Stimulated activated CD4-positive, alpha-beta T cell treated with anti-CD3 and anti-CD28 coated beads, Interleukin-4, amount 100 ng/mL, for 48 hours (primary cell): Measurements from ENCODE around the gene UGT1A3.
"Not testable (repeated sequence)": the region's sequence is repeated elsewhere in the genome, so short reads cannot be mapped to it uniquely, and the experiment has no call there.

Experiments used
- DNase-seq, 2 donors: peaks; one replicate each; pipeline ENCODE4 v3.0.0-alpha.2; 2020; ENCODE audit warnings: low read depth in 2 of 2

The UGT1A3 gene

DNA sequence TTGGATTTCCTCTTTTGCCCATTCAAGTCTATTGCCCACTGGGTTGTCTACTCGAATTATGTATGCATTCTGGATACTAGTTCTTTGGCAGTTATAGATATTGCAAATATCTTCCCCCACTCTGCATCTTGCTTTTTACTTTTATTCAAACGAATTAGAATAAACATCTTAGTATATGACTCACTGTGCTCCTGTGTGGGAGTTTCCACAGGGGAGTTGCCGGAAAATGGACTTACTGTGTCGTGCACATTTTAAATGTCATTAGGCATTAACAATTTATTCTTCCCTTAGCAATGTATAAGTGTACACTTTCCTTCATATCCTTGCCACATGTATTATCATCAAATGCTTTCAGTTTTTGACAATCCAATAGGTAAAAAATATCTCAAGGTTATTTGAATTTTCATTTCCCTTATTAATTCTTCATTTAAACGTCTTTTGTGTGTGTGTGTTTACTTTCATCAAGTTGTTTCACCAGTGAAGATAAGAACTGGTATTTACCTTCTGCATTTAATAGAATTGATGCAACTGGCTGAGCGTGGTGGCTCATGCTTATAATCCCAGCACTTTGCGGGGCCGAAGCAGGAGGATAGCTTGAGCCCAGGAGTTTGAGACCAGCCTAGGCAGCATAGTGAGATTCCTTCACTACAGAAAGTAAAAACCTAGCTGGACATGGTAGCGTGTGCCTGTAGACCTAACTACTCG lies 20.8 kb upstream of the UGT1A3 start:
- no peak for DNase-seq

GRCh38 chr2:233708942-233709341 lies 19.9 kb upstream of the UGT1A3 start:
- DNase-seq: no peak

GRCh38 chr2:233711312-233712008 lies 17.4 kb upstream of the UGT1A3 start:
- DNase-seq: peak; percentile 55 to 70

- DNase-seq: no peak
These were observed 16.1 kb upstream of the UGT1A3 start, which contains the start of gene UGT1A5 for GRCh38 chr2:233712611-233713261. UGT1A5 (plus strand) TSS chr2:233712907; CDS start chr2:233712992, 85 bp downstream.

GRCh38 chr2:233713262-233713615 lies 15.6 kb upstream of the UGT1A3 start:
- no peak for DNase-seq

DNA sequence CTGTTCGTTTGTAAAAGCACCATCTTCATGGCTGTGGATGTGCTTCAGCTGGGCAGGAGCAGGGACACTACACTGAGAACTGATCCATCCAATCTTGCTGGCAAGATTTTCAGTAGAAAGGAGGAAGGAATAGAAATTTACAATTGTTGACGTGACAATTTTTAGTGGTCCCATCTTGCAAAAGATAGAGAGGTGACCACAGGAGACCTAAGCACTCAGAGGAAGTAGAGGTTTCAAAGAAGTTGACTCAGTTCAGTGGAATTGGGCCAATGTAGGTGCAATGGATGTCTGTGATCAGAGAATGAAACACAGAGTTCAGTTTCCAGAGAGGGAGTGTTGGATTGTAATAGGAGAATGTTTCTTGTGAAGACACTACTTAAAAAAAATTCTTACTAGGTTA lies 14.7 kb upstream of the UGT1A3 start:
- no peak for DNase-seq

- no peak for DNase-seq
These were observed 10.3 kb upstream of the UGT1A3 start, which contains the start of gene UGT1A4 for GRCh38 chr2:233718552-233718951. UGT1A4 (plus strand) TSS chr2:233718736; CDS start chr2:233718821, 85 bp downstream.

DNA sequence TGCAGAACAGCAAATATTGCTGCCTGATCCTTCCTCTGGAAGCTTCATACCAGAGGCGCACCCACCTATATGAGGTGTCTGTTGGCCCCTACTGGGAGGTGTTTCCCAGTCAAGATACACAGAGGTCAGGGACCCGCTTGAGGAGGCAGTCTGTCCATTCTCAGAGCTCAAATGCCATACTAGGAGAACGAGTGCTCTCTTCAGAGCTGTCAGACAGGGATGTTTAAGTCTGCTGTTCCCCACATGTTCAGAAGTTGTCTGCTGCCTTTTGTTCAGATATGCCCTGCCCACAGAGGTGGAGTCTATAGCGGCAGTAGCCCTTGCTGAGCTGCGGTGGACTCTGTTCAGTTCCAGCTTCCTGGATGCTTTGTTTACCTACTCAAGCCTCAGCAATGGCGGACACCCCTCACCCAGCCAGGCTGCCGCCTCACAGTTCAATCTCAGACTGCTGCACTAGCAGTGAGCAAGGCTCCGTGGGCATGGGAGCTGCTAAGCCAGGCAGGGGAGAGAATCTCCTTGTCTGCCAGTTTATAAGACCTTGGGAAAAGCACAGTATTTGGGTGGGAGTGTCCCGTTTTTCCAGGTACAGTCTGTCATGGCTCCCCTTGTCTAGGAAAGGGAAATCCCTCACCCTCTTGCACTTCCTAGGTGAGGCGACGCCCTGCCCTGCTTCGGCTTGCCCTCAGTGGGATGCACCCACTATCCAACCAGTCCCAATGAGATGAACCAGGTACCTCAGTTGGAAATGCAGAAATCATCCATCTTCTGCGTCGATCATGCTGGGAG lies 8.2 kb downstream of the UGT1A3 start:
- DNase-seq: not testable (repeated sequence)

DNA sequence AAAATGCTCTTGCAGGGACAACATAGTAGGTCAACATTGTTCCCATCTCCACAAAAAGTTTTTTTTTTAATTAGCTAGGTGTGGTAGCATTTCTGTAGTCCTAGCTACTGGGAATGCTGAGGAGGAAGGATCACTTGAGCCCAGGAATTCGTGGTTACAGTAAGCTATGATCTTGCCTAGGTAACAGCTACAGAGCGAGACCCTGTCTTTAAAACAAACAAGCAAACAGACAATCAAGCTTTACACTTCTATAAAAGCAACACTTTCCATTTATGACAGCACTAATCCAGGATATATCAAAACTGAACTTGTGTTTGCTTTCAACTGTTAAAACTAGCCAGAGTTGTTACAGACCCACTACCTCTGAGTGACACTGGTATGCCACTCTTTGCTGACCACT lies 12.0 kb downstream of the UGT1A3 start:
- DNase-seq: no peak

GRCh38 chr2:233743464-233744259 lies 14.8 kb downstream of the UGT1A3 start:
- DNase-seq: no peak

- no peak for DNase-seq
These were observed 16.4 kb downstream of the UGT1A3 start for GRCh38 chr2:233745073-233745755.

DNA sequence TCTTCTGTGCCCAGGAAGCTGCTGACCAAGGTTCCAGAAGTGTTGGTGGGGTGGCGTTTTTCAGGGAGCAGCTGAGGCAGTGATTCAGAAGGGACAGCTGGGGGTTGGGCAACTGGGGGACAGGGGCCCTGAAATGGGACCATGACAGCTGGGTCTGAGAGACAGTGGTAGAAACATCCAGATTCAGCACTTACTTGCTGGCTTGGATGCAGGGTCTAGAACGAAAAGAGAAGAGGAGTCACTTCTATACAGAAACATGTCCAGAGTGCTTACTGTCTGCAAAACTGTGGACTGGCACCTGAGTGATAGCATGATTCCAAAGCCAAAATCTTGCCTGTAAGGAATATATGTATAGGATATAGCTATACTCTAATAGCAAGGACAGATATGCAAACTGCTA lies 17.0 kb downstream of the UGT1A3 start:
- DNase-seq: not testable (repeated sequence)

DNA sequence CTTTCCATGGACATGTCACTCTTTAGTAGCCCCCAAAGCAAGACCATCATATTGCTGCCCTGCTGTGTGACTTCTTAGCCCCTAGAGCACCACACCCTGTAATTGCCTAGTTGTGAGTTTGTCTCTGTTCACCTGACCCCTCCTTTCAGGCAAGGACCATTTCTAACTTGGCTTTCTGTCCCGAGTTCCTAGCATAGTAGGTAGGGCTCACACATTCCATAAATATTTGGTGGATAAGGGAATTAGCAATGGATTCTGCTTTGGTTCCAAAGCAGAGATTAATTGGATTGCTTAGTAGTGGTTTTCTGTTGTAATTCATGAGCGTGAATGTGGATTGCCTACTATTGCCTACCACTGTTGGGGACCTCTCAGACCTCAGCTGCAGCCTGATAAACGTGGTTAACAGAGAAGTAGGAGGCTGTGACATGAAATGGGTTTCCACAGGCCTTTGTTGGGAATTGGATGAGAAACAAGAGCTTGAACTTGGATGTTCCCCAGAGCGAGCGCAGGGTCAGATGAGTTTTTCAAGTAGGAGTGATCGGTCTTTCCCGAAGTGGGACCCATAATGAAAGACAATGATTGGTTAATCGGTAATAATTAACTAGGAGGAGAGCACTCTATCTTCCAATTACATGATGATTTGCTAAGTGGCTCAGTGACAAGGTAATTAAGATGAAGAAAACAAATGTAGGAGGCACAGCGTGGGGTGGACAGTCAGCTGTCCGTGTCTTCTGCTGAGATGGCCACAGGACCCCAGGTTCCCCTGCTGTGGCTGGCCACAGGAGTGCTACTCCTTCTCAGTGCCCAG lies 17.8 kb downstream of the UGT1A3 start:
- DNase-seq: no peak

DNA sequence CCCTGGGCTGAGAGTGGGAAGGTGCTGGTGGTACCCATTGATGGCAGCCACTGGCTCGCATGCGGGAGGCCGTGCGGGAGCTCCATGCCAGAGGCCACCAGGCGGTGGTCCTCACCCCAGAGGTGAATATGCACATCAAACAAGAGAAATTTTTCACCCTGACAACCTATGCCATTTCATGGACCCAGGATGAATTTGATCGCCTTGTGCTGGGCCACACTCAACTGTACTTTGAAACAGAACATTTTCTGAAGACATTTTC lies 18.4 kb downstream of the UGT1A3 start:
- no peak for DNase-seq

DNA sequence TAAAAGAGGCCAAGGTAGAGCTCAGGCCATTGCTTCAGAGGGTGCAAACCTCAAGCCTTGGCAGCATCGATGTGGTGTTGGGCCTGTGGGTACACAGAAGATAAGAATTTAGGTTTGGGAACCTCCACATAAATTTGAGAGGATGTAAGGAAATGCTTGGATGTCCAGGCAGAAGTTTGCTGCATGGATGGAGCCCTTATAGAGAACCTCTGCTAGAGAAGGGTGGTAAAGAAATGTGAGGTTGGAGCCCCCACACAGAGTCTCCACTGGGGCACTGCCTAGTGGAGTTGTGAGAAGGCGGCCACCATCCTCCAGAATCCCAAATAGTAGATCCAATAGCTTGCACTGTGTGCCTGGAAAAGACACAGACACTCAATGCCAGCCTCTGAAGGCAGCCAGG lies 21.8 kb downstream of the UGT1A3 start:
- not testable (repeated sequence) for DNase-seq

GRCh38 chr2:233751212-233752009 lies 22.6 kb downstream of the UGT1A3 start:
- DNase-seq: not testable (repeated sequence)

DNA sequence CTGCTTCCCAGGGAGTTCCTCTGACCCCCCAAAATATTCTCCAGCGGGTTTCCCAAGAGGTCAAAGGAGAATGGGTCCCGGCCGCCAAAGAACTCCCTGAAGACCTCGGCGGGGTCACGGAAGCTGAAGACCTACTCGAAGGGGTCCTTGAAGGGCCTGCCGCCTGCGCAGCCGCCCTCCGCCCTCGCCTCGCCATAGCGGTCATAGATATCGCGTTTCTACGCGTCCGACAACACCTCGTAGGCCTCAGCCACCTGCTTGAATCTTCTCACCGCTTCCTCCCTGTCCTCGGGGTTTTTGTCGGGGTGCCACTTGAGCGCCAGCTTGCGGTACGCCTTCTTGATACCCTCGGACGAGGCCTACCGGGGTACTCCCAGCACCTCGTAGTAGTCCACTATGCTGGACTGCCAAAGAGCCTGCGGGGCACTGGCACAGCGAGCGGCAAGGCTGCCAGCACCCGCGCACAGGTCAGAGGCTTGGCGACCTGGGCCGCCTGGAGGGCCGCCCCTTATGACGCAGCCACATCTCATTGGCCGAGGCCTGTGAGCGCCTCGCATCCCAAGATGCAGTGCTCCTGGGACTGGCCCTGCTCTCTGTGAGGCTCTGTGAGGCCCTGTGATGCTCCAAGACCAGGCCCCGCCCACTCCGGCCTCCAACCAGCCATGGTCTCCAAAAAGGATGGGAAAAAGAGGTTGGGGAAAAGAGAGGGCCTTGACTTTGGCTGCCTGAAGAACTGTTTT lies 26.2 kb downstream of the UGT1A3 start:
- DNase-seq: no peak

DNA sequence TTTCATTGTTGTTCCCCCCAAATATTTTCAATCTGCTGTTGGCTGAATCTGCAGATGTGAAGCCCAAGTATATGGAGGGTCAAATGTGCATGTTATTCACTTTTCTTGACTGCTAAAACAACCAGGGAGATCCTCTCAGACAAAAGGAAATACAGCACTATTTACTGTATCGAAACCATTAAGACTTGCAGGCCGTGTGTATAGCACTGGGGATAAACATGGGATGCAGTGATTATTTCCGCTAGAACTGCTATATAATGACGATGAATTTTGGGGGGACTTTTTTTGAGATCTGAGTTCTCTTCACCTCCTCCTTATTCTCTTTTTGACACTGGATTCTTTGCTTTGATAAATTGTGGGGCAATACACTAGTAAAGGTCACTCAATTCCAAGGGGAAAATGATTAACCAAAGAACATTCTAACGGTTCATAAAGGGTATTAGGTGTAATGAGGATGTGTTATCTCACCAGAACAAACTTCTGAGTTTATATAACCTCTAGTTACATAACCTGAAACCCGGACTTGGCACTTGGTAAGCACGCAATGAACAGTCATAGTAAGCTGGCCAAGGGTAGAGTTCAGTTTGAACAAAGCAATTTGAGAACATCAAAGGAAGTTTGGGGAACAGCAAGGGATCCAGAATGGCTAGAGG lies 27.7 kb downstream of the UGT1A3 start:
- no peak for DNase-seq
